ENCODE measurements around the gene RMND5A.

RMND5A gene

GRCh38 chr2:86769838-86770237, 49.7 kb downstream of the RMND5A start:
- no peak for DNase-seq

- no peak for DNase-seq
Measured at GRCh38 chr2:86770816-86771301, 50.8 kb downstream of the RMND5A start.

GRCh38 chr2:86772611-86773010, 52.5 kb downstream of the RMND5A start:
- DNase-seq, result no peak

GRCh38 chr2:86774862-86775261, 54.8 kb downstream of the RMND5A start:
- no peak for DNase-seq

- no peak for DNase-seq
Measured at GRCh38 chr2:86775338-86775737, 55.2 kb downstream of the RMND5A start.

- no peak for DNase-seq
Measured at GRCh38 chr2:86776532-86776931, 56.4 kb downstream of the RMND5A start.

- DNase-seq, result no peak
Measured at GRCh38 chr2:86778957-86779356, 58.9 kb downstream of the RMND5A start.

- DNase-seq, result no peak
Measured at GRCh38 chr2:86779971-86780370, 59.9 kb downstream of the RMND5A start.

GRCh38 chr2:86781363-86781762, 61.3 kb downstream of the RMND5A start:
- no peak for DNase-seq

- no peak for DNase-seq
Measured at GRCh38 chr2:86782748-86783147, 62.7 kb downstream of the RMND5A start.

GRCh38 chr2:86783615-86784339, 63.7 kb downstream of the RMND5A start:
- DNase-seq, result no peak

- DNase-seq, result no peak
Measured at GRCh38 chr2:86785456-86785855, 65.4 kb downstream of the RMND5A start.

- DNase-seq, result no peak
Measured at GRCh38 chr2:86786001-86786536, 66.0 kb downstream of the RMND5A start.

- DNase-seq, result no peak
Measured at GRCh38 chr2:86787736-86788135, 67.6 kb downstream of the RMND5A start.

- DNase-seq, result no peak
Measured at GRCh38 chr2:86788165-86788564, 68.1 kb downstream of the RMND5A start.

- no peak for DNase-seq
Measured at GRCh38 chr2:86788881-86789686, 69.0 kb downstream of the RMND5A start.

GRCh38 chr2:86789687-86790133, 69.6 kb downstream of the RMND5A start:
- DNase-seq, result no peak

- DNase-seq, result no peak
Measured at GRCh38 chr2:86790134-86790675, 70.1 kb downstream of the RMND5A start.

- no peak for DNase-seq
Measured at GRCh38 chr2:86790676-86791572, 70.8 kb downstream of the RMND5A start, which contains the start of gene CD8A. TSS of gene CD8A (minus strand) at chr2:86790913. CDS start at chr2:86790825, 88 bp downstream.

- DNase-seq, result no peak
Measured at GRCh38 chr2:86791573-86791972, 71.5 kb downstream of the RMND5A start.

GRCh38 chr2:86793752-86794151, 73.7 kb downstream of the RMND5A start:
- no peak for DNase-seq

GRCh38 chr2:86794861-86795260, 74.8 kb downstream of the RMND5A start:
- DNase-seq, result no peak
